GM18505 (cell line): ENCODE data around the gene LILRB2.
"Not testable (repeated sequence)": the region's sequence is repeated elsewhere in the genome, so short reads cannot be mapped to it uniquely, and the experiment has no call there.

Experiments used
- ATAC-seq: cut with Tn5 transposase; IDR thresholded peaks from one replicate; pipeline ENCODE4 v1.9.1; 2021; ENCODE audit not compliant: unreplicated experiment
- POLR2A ChIP-seq: IDR thresholded peaks from 4 replicates; pipeline ENCODE4 v1.6.1; 2011; ENCODE audit warnings: borderline replicate concordance; ENCODE audit not compliant: insufficient read depth, insufficient read length; ENCODE audit errors: extremely low read depth

LILRB2 gene

GRCh38 chr19:54281007-54281728 is at the start of gene LILRB2:
LILRB2 (minus strand) TSS chr19:54281110; CDS start chr19:54280496, 614 bp downstream.
- no peak for TF ChIP-seq POLR2A
- ATAC-seq, result no peak

- TF ChIP-seq POLR2A, result no peak
- no peak for ATAC-seq
Observed at GRCh38 chr19:54329476-54330165, 48.7 kb upstream of the LILRB2 start.

GRCh38 chr19:54328781-54329180 is 47.9 kb upstream of the LILRB2 start:
- not testable (repeated sequence) for ATAC-seq

GRCh38 chr19:54325631-54326030 is 44.7 kb upstream of the LILRB2 start:
- ATAC-seq, result no peak
- TF ChIP-seq POLR2A, result no peak

- TF ChIP-seq POLR2A, result no peak
- no peak for ATAC-seq
Observed at GRCh38 chr19:54325194-54325621, 44.3 kb upstream of the LILRB2 start.

- no peak for ATAC-seq
- TF ChIP-seq POLR2A, result no peak
Observed at GRCh38 chr19:54324071-54324470, 43.2 kb upstream of the LILRB2 start.

GRCh38 chr19:54322934-54323333 is 42.0 kb upstream of the LILRB2 start:
- ATAC-seq, result not testable (repeated sequence)

GRCh38 chr19:54322295-54322694 is 41.4 kb upstream of the LILRB2 start:
- ATAC-seq, result not testable (repeated sequence)

- no peak for ATAC-seq
- TF ChIP-seq POLR2A, result no peak
Observed at GRCh38 chr19:54319892-54320670, 39.2 kb upstream of the LILRB2 start.

GRCh38 chr19:54319049-54319448 is 38.1 kb upstream of the LILRB2 start:
- TF ChIP-seq POLR2A, result no peak
- ATAC-seq, result no peak

GRCh38 chr19:54317965-54318240 is 37.0 kb upstream of the LILRB2 start:
- TF ChIP-seq POLR2A, result no peak
- ATAC-seq, result no peak

GRCh38 chr19:54317108-54317964 is 36.4 kb upstream of the LILRB2 start:
- ATAC-seq, result no peak
- no peak for TF ChIP-seq POLR2A

GRCh38 chr19:54316746-54317107 is 35.8 kb upstream of the LILRB2 start:
- TF ChIP-seq POLR2A, result no peak
- no peak for ATAC-seq
